Mesenchymal stem cell (in vitro differentiated cells and primary cell): Measurements from ENCODE around the gene SLC26A3.

ENCODE experiments used
- DNase-seq: peaks from one replicate; pipeline ENCODE4 v3.0.0-alpha.2; 2013
- H2AFZ ChIP-seq: one replicate; pipeline ENCODE4 v1.6.1; 2013; ENCODE audit warnings: low read depth, mild to moderate bottlenecking, control low read depth, inconsistent platforms, low read length, moderate library complexity
- H2AK5ac ChIP-seq: 2 replicates; pipeline ENCODE4 v1.6.1; 2013; ENCODE audit warnings: low read length, moderate library complexity, mild to moderate bottlenecking, inconsistent platforms; ENCODE audit not compliant: severe bottlenecking
- H2BK120ac ChIP-seq: one replicate; pipeline ENCODE4 v1.6.1; 2013; ENCODE audit warnings: low read depth, mild to moderate bottlenecking, inconsistent platforms, low read length, moderate library complexity
- H2BK12ac ChIP-seq, 2 experiments: one replicate each; pipeline ENCODE4 v1.6.1; 2013; ENCODE audit warnings: inconsistent platforms in 2 of 2, low read length in 2 of 2, mild to moderate bottlenecking in 2 of 2, moderate library complexity in 2 of 2, control low read depth in 1 of 2
- H2BK15ac ChIP-seq: one replicate; pipeline ENCODE4 v1.6.1; 2013; ENCODE audit warnings: mild to moderate bottlenecking, low read depth, inconsistent platforms; ENCODE audit not compliant: poor library complexity, severe bottlenecking
- H2BK5ac ChIP-seq: 2 replicates; pipeline ENCODE4 v1.6.1; 2013; ENCODE audit warnings: low read depth, mild to moderate bottlenecking, low read length, control low read depth, inconsistent platforms; ENCODE audit not compliant: poor library complexity, severe bottlenecking
- H3K14ac ChIP-seq, 2 experiments: one replicate each; pipeline ENCODE4 v1.6.1; 2013; ENCODE audit warnings: inconsistent platforms in 2 of 2, low read length in 2 of 2, control low read depth in 1 of 2, mild to moderate bottlenecking in 1 of 2, moderate library complexity in 1 of 2
- H3K18ac ChIP-seq, 2 experiments: one replicate each; pipeline ENCODE4 v1.6.1; 2013; ENCODE audit warnings: inconsistent platforms in 2 of 2, low read length in 2 of 2, control low read depth in 1 of 2, low read depth in 1 of 2, mild to moderate bottlenecking in 1 of 2
- H3K23ac ChIP-seq, 2 experiments: one replicate each; pipeline ENCODE4 v1.6.1; 2013; ENCODE audit warnings: inconsistent platforms in 2 of 2, low read length in 2 of 2, mild to moderate bottlenecking in 2 of 2, moderate library complexity in 2 of 2, control low read depth in 1 of 2
- H3K27ac ChIP-seq: 2 replicates; pipeline ENCODE4 v1.5.1; 2013; ENCODE audit warnings: mild to moderate bottlenecking, moderate library complexity, low read length, control low read depth, inconsistent platforms; ENCODE audit not compliant: poor library complexity, severe bottlenecking
- H3K27me3 ChIP-seq, 2 experiments: 2 replicates each; pipeline versions ENCODE4 v1.6.1 to v1.7.0; 2013; ENCODE audit warnings: low read length in 2 of 2, mild to moderate bottlenecking in 2 of 2, moderate library complexity in 2 of 2, control low read depth in 1 of 2, inconsistent platforms in 1 of 2; ENCODE audit not compliant: control insufficient read depth in 1 of 2, insufficient read depth in 1 of 2
- H3K36me3 ChIP-seq, 2 experiments: 2 replicates each; pipeline versions ENCODE4 v1.6.1 to v1.7.0; 2013; ENCODE audit warnings: low read length in 2 of 2, control low read depth in 1 of 2, inconsistent platforms in 1 of 2, low read depth in 1 of 2, mild to moderate bottlenecking in 1 of 2; ENCODE audit not compliant: insufficient read depth in 2 of 2, control insufficient read depth in 1 of 2
- H3K4ac ChIP-seq, 2 experiments: one replicate each; pipeline ENCODE4 v1.6.1; 2013; ENCODE audit warnings: inconsistent platforms in 2 of 2, low read length in 2 of 2, mild to moderate bottlenecking in 2 of 2, moderate library complexity in 2 of 2, control low read depth in 1 of 2, low read depth in 1 of 2
- H3K4me1 ChIP-seq: 2 replicates; pipeline ENCODE4 v1.6.1; 2013; ENCODE audit warnings: low read depth, low read length, control low read depth; ENCODE audit not compliant: control insufficient read depth, insufficient read depth
- H3K4me2 ChIP-seq: 2 replicates; pipeline ENCODE4 v1.6.1; 2013; ENCODE audit warnings: low read length, mild to moderate bottlenecking, inconsistent platforms; ENCODE audit not compliant: poor library complexity, severe bottlenecking
- H3K4me3 ChIP-seq, 2 experiments: 2 replicates each; pipeline versions ENCODE4 v1.5.1 to v1.7.0; 2013; ENCODE audit warnings: low read length in 2 of 2, mild to moderate bottlenecking in 2 of 2, control low read depth in 1 of 2, low read depth in 1 of 2; ENCODE audit not compliant: insufficient read depth in 1 of 2
- H3K79me1 ChIP-seq: replicated peaks from 2 replicates; pipeline ENCODE4 v1.6.1; 2013; ENCODE audit warnings: mild to moderate bottlenecking, control low read depth, low read length, inconsistent platforms; ENCODE audit not compliant: poor library complexity, severe bottlenecking
- H3K9ac ChIP-seq: 2 replicates; pipeline ENCODE4 v1.7.0; 2013; ENCODE audit warnings: mild to moderate bottlenecking, low read length, moderate library complexity
- H3K9me3 ChIP-seq: 2 replicates; pipeline ENCODE4 v1.7.0; 2013; ENCODE audit warnings: mild to moderate bottlenecking, low read length; ENCODE audit not compliant: control insufficient read depth
- H4K8ac ChIP-seq: one replicate; pipeline ENCODE4 v1.6.1; 2013; ENCODE audit warnings: inconsistent platforms, mild to moderate bottlenecking, low read length, moderate library complexity
- H4K91ac ChIP-seq: one replicate; pipeline ENCODE4 v1.6.1; 2013; ENCODE audit warnings: mild to moderate bottlenecking, low read length, inconsistent platforms
- WGBS: methylation state at CpG from one replicate; pipeline ENCODE4 v1.1.7; 2013; ENCODE audit warnings: mixed read lengths; 5-methylcytosine and 5-hydroxymethylcytosine counted together

Gene SLC26A3

DNA sequence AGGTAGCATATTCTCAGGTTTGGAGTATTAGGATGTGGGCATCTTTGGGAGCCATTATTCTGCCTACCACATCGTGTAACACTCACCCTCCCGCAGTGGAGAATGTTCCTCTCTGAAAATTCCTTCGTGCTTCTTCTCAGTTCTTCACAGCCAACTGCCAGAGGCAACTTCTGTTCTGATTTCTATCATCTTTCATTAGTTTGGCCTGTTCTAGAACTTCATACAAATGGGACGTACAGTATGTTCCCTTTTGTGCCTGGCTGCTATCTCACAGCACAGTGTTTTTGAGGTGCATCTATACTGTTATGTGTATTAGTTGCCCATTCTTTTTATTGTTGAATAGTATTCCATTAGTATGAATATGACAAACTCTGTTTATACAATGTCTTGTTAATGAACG lies 8.9 kb upstream of the SLC26A3 start:
- WGBS: 90% methylated on average over 4 of the region's 5 CpGs
- Histone ChIP-seq H3K14ac (no peak overlapping the region), H2BK15ac (no peak overlapping the region), H2BK12ac (no peak overlapping the region), H3K27ac (no peak overlapping the region), H2BK120ac (no peak overlapping the region), H3K4me2 (no peak overlapping the region), H3K27me3 (peaks cover 0 to 4% of the 10 kb centered on the region in 2 experiments), H3K36me3 (no peaks in the 10 kb centered on the region), H2AK5ac (no peak overlapping the region), H3K18ac (no peak overlapping the region), H3K23ac (no peak overlapping the region), H3K4ac (no peak overlapping the region), H3K9ac (no peak overlapping the region), H4K8ac (no peak overlapping the region), H3K9me3 (no peaks in the 10 kb centered on the region), H3K79me1 (no peaks in the 10 kb centered on the region), H3K4me1 (no peaks in the 10 kb centered on the region), H4K91ac (no peak overlapping the region), H2BK5ac (no peak overlapping the region), H2AFZ (no peak overlapping the region), H3K4me3 (no peak overlapping the region)
- no peak for DNase-seq

DNA sequence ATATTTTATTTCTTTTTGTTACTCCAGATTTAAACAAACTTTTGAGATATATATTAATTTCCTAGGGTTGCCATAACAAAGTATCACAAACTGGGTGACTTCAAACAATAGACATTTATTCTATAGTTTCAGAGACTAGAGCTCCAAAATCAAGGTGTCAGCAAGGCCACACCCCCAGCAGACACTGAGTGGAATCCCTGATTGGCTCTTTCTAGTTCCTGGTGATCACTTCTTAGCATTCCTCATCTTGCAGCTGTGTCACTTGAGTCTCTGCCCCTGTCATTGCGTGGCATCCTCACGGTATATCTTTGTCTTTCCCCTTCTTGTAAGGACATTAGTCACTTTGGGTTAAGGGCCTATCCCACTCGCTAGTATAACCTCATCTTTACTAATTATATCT lies 7.6 kb upstream of the SLC26A3 start:
- Histone ChIP-seq H2BK12ac (no peak overlapping the region), H4K8ac (no peak overlapping the region), H3K79me1 (no peaks in the 10 kb centered on the region), H2AK5ac (no peak overlapping the region), H3K4ac (no peak overlapping the region), H2BK5ac (no peak overlapping the region), H4K91ac (no peak overlapping the region), H3K23ac (no peak overlapping the region), H3K36me3 (no peaks in the 10 kb centered on the region), H3K18ac (no peak overlapping the region), H2BK15ac (no peak overlapping the region), H2BK120ac (no peak overlapping the region), H3K9me3 (no peaks in the 10 kb centered on the region), H2AFZ (no peak overlapping the region), H3K4me2 (no peak overlapping the region), H3K14ac (no peak overlapping the region), H3K27me3 (peaks cover 0 to 4% of the 10 kb centered on the region in 2 experiments), H3K4me3 (no peak overlapping the region), H3K4me1 (no peaks in the 10 kb centered on the region), H3K9ac (no peak overlapping the region), H3K27ac (no peak overlapping the region)
- DNase-seq: no peak
- 7% methylated on average over 2 of the region's 3 CpGs for WGBS

DNA sequence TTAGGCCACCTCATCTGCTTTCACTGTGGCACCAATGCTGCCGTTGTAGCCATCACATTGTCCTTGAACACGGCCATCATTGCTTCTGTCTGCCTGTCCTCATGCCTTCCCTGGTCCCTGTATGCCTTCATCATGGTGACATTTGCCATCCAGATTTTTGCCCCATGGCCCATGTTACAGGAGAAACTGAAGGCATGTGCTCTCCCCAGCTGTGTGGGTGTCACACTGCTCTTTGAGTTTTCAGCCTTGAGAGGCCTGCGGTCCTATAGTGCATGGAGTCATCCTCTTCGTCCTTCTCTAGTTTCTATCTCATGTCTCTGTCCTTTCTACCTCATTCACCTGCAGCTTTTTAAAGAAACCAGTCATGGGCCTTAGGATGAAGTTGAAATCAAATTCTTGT lies 6.2 kb upstream of the SLC26A3 start:
- H3K4ac ChIP-seq: no peak overlapping the region
- H3K4me2 ChIP-seq: no peak overlapping the region
- whole genome bisulfite sequencing: 82% methylated on average over 4 of the region's 4 CpGs
- H2BK12ac ChIP-seq: no peak overlapping the region
- H3K4me3 ChIP-seq: no peak overlapping the region
- H3K9me3 ChIP-seq: no peaks in the 10 kb centered on the region
- no peak overlapping the region for H3K14ac ChIP-seq
- H3K9ac ChIP-seq: no peak overlapping the region
- H3K18ac ChIP-seq: no peak overlapping the region
- H2AFZ ChIP-seq: no peak overlapping the region
- H2AK5ac ChIP-seq: no peak overlapping the region
- H3K27me3 ChIP-seq: peaks cover 4 to 8% of the 10 kb centered on the region in 2 experiments
- no peak for DNase-seq
- H3K23ac ChIP-seq: no peak overlapping the region
- no peak overlapping the region for H4K8ac ChIP-seq
- no peak overlapping the region for H3K27ac ChIP-seq
- no peak overlapping the region for H2BK5ac ChIP-seq
- no peaks in the 10 kb centered on the region for H3K4me1 ChIP-seq
- no peak overlapping the region for H2BK120ac ChIP-seq
- H3K79me1 ChIP-seq: no peaks in the 10 kb centered on the region
- H4K91ac ChIP-seq: no peak overlapping the region
- no peaks in the 10 kb centered on the region for H3K36me3 ChIP-seq
- no peak overlapping the region for H2BK15ac ChIP-seq

DNA sequence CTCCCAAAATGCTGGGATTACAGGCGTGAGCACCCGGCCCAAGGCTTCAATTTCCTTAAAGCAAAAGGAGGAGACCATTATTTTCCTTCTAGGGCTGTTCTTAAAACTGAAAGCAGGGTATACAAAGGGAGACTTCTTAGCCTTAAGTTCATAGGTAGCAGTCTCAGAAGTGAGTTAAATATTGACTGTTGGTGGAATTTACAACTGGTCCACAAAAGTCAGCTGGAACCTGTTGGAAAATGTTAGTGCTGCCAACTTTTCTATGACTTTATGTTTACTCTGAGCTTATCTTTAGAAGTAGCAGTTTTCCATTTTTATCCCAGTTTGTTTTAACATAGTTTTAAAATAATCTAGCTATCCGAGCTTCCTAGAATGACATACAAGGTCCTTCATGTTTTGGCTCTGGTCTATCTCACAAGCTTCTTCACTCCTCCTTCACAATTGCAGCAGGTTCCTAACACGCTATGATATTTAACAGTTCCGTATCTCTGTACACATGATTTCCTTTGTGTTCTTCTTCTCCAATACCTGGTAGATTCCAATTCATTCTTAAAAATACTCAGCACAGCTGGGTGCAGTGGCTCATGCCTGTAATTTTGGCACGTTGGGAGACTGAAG lies 3.3 kb downstream of the SLC26A3 start:
- no peak overlapping the region for H2BK12ac ChIP-seq
- H3K4me1 ChIP-seq: no peaks in the 10 kb centered on the region
- no peaks in the 10 kb centered on the region for H3K79me1 ChIP-seq
- H4K91ac ChIP-seq: no peak overlapping the region
- no peak overlapping the region for H4K8ac ChIP-seq
- no peak overlapping the region for H3K9ac ChIP-seq
- 57% methylated on average over 6 of the region's 6 CpGs for WGBS
- no peak for DNase-seq
- no peak overlapping the region for H3K14ac ChIP-seq
- no peak overlapping the region for H3K4me2 ChIP-seq
- no peak overlapping the region for H2BK15ac ChIP-seq
- H3K27me3 ChIP-seq: peaks cover 32 to 35% of the 10 kb centered on the region in 2 experiments
- H3K27ac ChIP-seq: no peak overlapping the region
- no peaks in the 10 kb centered on the region for H3K36me3 ChIP-seq
- no peak overlapping the region for H2BK120ac ChIP-seq
- H3K9me3 ChIP-seq: no peaks in the 10 kb centered on the region
- H2AFZ ChIP-seq: no peak overlapping the region
- H3K18ac ChIP-seq: no peak overlapping the region
- H2BK5ac ChIP-seq: no peak overlapping the region
- no peak overlapping the region for H3K23ac ChIP-seq
- H3K4ac ChIP-seq: no peak overlapping the region
- H3K4me3 ChIP-seq: no peak overlapping the region
- H2AK5ac ChIP-seq: no peak overlapping the region
